ENCODE results near the gene PTPRD. TPM values are rescaled to one million over a fixed set of nuclear protein-coding genes. Genes with fewer than 3 reads are reported as not detected.

PTPRD gene
- polyA plus RNA-seq, 4 donors: 2.1 to 5.6 (median 3.9) TPM

GRCh38 chr9:8832386-8832785 lies 1780.4 kb downstream of the PTPRD start:
- 44 to 87% (median 76%) methylated on average over 1 of the region's 1 CpG for WGBS, 3 donors
- no peak overlapping the region for H3K27ac ChIP-seq (ENCODE audit: low read depth in 1 of 3, low read length in 2 of 3)
- H3K27me3 ChIP-seq (ENCODE audit: control insufficient read depth in 3 of 3, insufficient read depth in 3 of 3, low read length in 3 of 3): no peaks in the 10 kb centered on the region
- DNase-seq (no peak), FAIRE-seq (no peak)
- H3K4me3 ChIP-seq (ENCODE audit: low read depth in 1 of 3, low read length in 3 of 3): no peak overlapping the region
- no peaks in the 10 kb centered on the region for H3K9me3 ChIP-seq (ENCODE audit: control insufficient read depth in 2 of 2, insufficient read depth in 1 of 2, low read depth in 1 of 2, low read length in 1 of 2)
- no peaks in the 10 kb centered on the region for H3K36me3 ChIP-seq (ENCODE audit: control insufficient read depth in 3 of 3, insufficient read depth in 2 of 3, low read depth in 1 of 3, low read length in 3 of 3)
- no peaks in the 10 kb centered on the region for H3K4me1 ChIP-seq (ENCODE audit: control insufficient read depth in 3 of 3, insufficient read depth in 2 of 3, low read depth in 1 of 3, low read length in 2 of 3)

- Histone ChIP-seq H3K36me3 (ENCODE audit: control insufficient read depth in 3 of 3, insufficient read depth in 2 of 3, low read depth in 1 of 3, low read length in 3 of 3) (no peaks in the 10 kb centered on the region), H3K27me3 (ENCODE audit: control insufficient read depth in 3 of 3, insufficient read depth in 3 of 3, low read length in 3 of 3) (no peaks in the 10 kb centered on the region), H3K4me3 (ENCODE audit: low read depth in 1 of 3, low read length in 3 of 3) (no peak overlapping the region), H3K9me3 (ENCODE audit: control insufficient read depth in 2 of 2, insufficient read depth in 1 of 2, low read depth in 1 of 2, low read length in 1 of 2) (no peaks in the 10 kb centered on the region), H3K27ac (ENCODE audit: low read depth in 1 of 3, low read length in 2 of 3) (no peak overlapping the region), H3K4me1 (ENCODE audit: control insufficient read depth in 3 of 3, insufficient read depth in 2 of 3, low read depth in 1 of 3, low read length in 2 of 3) (no peaks in the 10 kb centered on the region)
- FAIRE-seq (no peak), DNase-seq (no peak)
- WGBS, 3 donors: 51 to 79% (median 66%) methylated on average over 2 of the region's 2 CpGs
Observed at GRCh38 chr9:8831568-8831967, 1781.2 kb downstream of the PTPRD start.

- Histone ChIP-seq H3K27me3 (ENCODE audit: control insufficient read depth in 3 of 3, insufficient read depth in 3 of 3, low read length in 3 of 3) (no peaks in the 10 kb centered on the region), H3K4me1 (ENCODE audit: control insufficient read depth in 3 of 3, insufficient read depth in 2 of 3, low read depth in 1 of 3, low read length in 2 of 3) (no peaks in the 10 kb centered on the region), H3K9me3 (ENCODE audit: control insufficient read depth in 2 of 2, insufficient read depth in 1 of 2, low read depth in 1 of 2, low read length in 1 of 2) (no peaks in the 10 kb centered on the region), H3K4me3 (ENCODE audit: low read depth in 1 of 3, low read length in 3 of 3) (no peak overlapping the region), H3K27ac (ENCODE audit: low read depth in 1 of 3, low read length in 2 of 3) (no peak overlapping the region), H3K36me3 (ENCODE audit: control insufficient read depth in 3 of 3, insufficient read depth in 2 of 3, low read depth in 1 of 3, low read length in 3 of 3) (no peaks in the 10 kb centered on the region)
- 85 to 93% (median 89%) methylated on average over 2 of the region's 2 CpGs for WGBS, 3 donors
- no peak for FAIRE-seq
- no peak for DNase-seq
Observed at GRCh38 chr9:8826281-8826680, 1786.5 kb downstream of the PTPRD start.

GRCh38 chr9:8825585-8826147 lies 1787.1 kb downstream of the PTPRD start:
- Histone ChIP-seq H3K4me3 (ENCODE audit: low read depth in 1 of 3, low read length in 3 of 3) (no peak overlapping the region), H3K4me1 (ENCODE audit: control insufficient read depth in 3 of 3, insufficient read depth in 2 of 3, low read depth in 1 of 3, low read length in 2 of 3) (no peaks in the 10 kb centered on the region), H3K36me3 (ENCODE audit: control insufficient read depth in 3 of 3, insufficient read depth in 2 of 3, low read depth in 1 of 3, low read length in 3 of 3) (no peaks in the 10 kb centered on the region), H3K9me3 (ENCODE audit: control insufficient read depth in 2 of 2, insufficient read depth in 1 of 2, low read depth in 1 of 2, low read length in 1 of 2) (no peaks in the 10 kb centered on the region), H3K27me3 (ENCODE audit: control insufficient read depth in 3 of 3, insufficient read depth in 3 of 3, low read length in 3 of 3) (no peaks in the 10 kb centered on the region), H3K27ac (ENCODE audit: low read depth in 1 of 3, low read length in 2 of 3) (no peak overlapping the region)
- no peak for FAIRE-seq
- 60 to 78% (median 69%) methylated on average over 3 of the region's 3 CpGs for WGBS, 3 donors
- DNase-seq: no peak

GRCh38 chr9:8823131-8823895 lies 1789.5 kb downstream of the PTPRD start:
- no peak overlapping the region for H3K4me3 ChIP-seq (ENCODE audit: low read depth in 1 of 3, low read length in 3 of 3)
- 95 to 96% (median 96%) methylated on average over 10 of the region's 10 CpGs for WGBS, 3 donors
- FAIRE-seq (no peak), DNase-seq (no peak)
- no peaks in the 10 kb centered on the region for H3K36me3 ChIP-seq (ENCODE audit: control insufficient read depth in 3 of 3, insufficient read depth in 2 of 3, low read depth in 1 of 3, low read length in 3 of 3)
- no peaks in the 10 kb centered on the region for H3K9me3 ChIP-seq (ENCODE audit: control insufficient read depth in 2 of 2, insufficient read depth in 1 of 2, low read depth in 1 of 2, low read length in 1 of 2)
- H3K27me3 ChIP-seq (ENCODE audit: control insufficient read depth in 3 of 3, insufficient read depth in 3 of 3, low read length in 3 of 3): no peaks in the 10 kb centered on the region
- H3K27ac ChIP-seq (ENCODE audit: low read depth in 1 of 3, low read length in 2 of 3): no peak overlapping the region
- no peaks in the 10 kb centered on the region for H3K4me1 ChIP-seq (ENCODE audit: control insufficient read depth in 3 of 3, insufficient read depth in 2 of 3, low read depth in 1 of 3, low read length in 2 of 3)

GRCh38 chr9:8822667-8823025 lies 1790.2 kb downstream of the PTPRD start:
- no peak for DNase-seq
- H3K27me3 ChIP-seq (ENCODE audit: control insufficient read depth in 3 of 3, insufficient read depth in 3 of 3, low read length in 3 of 3): no peaks in the 10 kb centered on the region
- H3K9me3 ChIP-seq (ENCODE audit: control insufficient read depth in 2 of 2, insufficient read depth in 1 of 2, low read depth in 1 of 2, low read length in 1 of 2): no peaks in the 10 kb centered on the region
- H3K36me3 ChIP-seq (ENCODE audit: control insufficient read depth in 3 of 3, insufficient read depth in 2 of 3, low read depth in 1 of 3, low read length in 3 of 3): no peaks in the 10 kb centered on the region
- no peak for FAIRE-seq
- no peaks in the 10 kb centered on the region for H3K4me1 ChIP-seq (ENCODE audit: control insufficient read depth in 3 of 3, insufficient read depth in 2 of 3, low read depth in 1 of 3, low read length in 2 of 3)
- no peak overlapping the region for H3K4me3 ChIP-seq (ENCODE audit: low read depth in 1 of 3, low read length in 3 of 3)
- WGBS, 3 donors: 80 to 86% (median 85%) methylated on average over 5 of the region's 5 CpGs
- no peak overlapping the region for H3K27ac ChIP-seq (ENCODE audit: low read depth in 1 of 3, low read length in 2 of 3)

GRCh38 chr9:8821910-8822666 lies 1790.7 kb downstream of the PTPRD start:
- no peak overlapping the region for H3K4me3 ChIP-seq (ENCODE audit: low read depth in 1 of 3, low read length in 3 of 3)
- H3K27ac ChIP-seq (ENCODE audit: low read depth in 1 of 3, low read length in 2 of 3): no peak overlapping the region
- no peak for FAIRE-seq

GRCh38 chr9:8817335-8817734 lies 1795.5 kb downstream of the PTPRD start:
- H3K27ac ChIP-seq (ENCODE audit: low read depth in 1 of 3, low read length in 2 of 3): no peak overlapping the region

More at GRCh38 chr9:8821910-8822666, 1790.7 kb downstream of the PTPRD start:
- Histone ChIP-seq H3K4me1 (ENCODE audit: control insufficient read depth in 3 of 3, insufficient read depth in 2 of 3, low read depth in 1 of 3, low read length in 2 of 3) (no peaks in the 10 kb centered on the region), H3K36me3 (ENCODE audit: control insufficient read depth in 3 of 3, insufficient read depth in 2 of 3, low read depth in 1 of 3, low read length in 3 of 3) (no peaks in the 10 kb centered on the region), H3K9me3 (ENCODE audit: control insufficient read depth in 2 of 2, insufficient read depth in 1 of 2, low read depth in 1 of 2, low read length in 1 of 2) (no peaks in the 10 kb centered on the region), H3K27me3 (ENCODE audit: control insufficient read depth in 3 of 3, insufficient read depth in 3 of 3, low read length in 3 of 3) (no peaks in the 10 kb centered on the region)
- DNase-seq: no peak
- 85 to 89% (median 89%) methylated on average over 4 of the region's 4 CpGs for WGBS, 3 donors

More at GRCh38 chr9:8817335-8817734, 1795.5 kb downstream of the PTPRD start:
- H3K27me3 ChIP-seq (ENCODE audit: control insufficient read depth in 3 of 3, insufficient read depth in 3 of 3, low read length in 3 of 3): no peaks in the 10 kb centered on the region
- no peaks in the 10 kb centered on the region for H3K9me3 ChIP-seq (ENCODE audit: control insufficient read depth in 2 of 2, insufficient read depth in 1 of 2, low read depth in 1 of 2, low read length in 1 of 2)
- no peak for FAIRE-seq
- no peaks in the 10 kb centered on the region for H3K4me1 ChIP-seq (ENCODE audit: control insufficient read depth in 3 of 3, insufficient read depth in 2 of 3, low read depth in 1 of 3, low read length in 2 of 3)
- peak in 1 of 2 donors; percentile 14 for DNase-seq
- no peaks in the 10 kb centered on the region for H3K36me3 ChIP-seq (ENCODE audit: control insufficient read depth in 3 of 3, insufficient read depth in 2 of 3, low read depth in 1 of 3, low read length in 3 of 3)
- no peak overlapping the region for H3K4me3 ChIP-seq (ENCODE audit: low read depth in 1 of 3, low read length in 3 of 3)
